Chondrocyte (in vitro differentiated cells): ENCODE data around the gene CATSPERD. TPM values are rescaled to one million over a fixed set of nuclear protein-coding genes. Genes with fewer than 3 reads are reported as not detected.

ENCODE experiments used
- DNase-seq: peaks from one replicate; pipeline ENCODE4 v3.0.0; 2021; ENCODE audit warnings: mixed read lengths, low spot score
- H3K27ac Mint-ChIP-seq: one replicate; pipeline ENCODE4 v1.8.0; 2021; ENCODE audit warnings: mild to moderate bottlenecking, moderate library complexity, mixed read lengths; ENCODE audit not compliant: unreplicated experiment
- H3K27me3 Mint-ChIP-seq: 2 replicates; pipeline ENCODE4 v1.8.0; 2021; ENCODE audit warnings: low read depth, mixed read lengths
- H3K36me3 Mint-ChIP-seq: 2 replicates; pipeline ENCODE4 v1.8.0; 2021; ENCODE audit warnings: low read depth, mixed read lengths
- H3K4me1 Mint-ChIP-seq: 2 replicates; pipeline ENCODE4 v1.8.0; 2021; ENCODE audit warnings: low read depth, mild to moderate bottlenecking, mixed read lengths
- H3K4me3 Mint-ChIP-seq: one replicate; pipeline ENCODE4 v1.8.0; 2021; ENCODE audit warnings: mild to moderate bottlenecking, moderate library complexity, mixed read lengths; ENCODE audit not compliant: unreplicated experiment
- H3K9me3 Mint-ChIP-seq: 2 replicates; pipeline ENCODE4 v1.8.0; 2021; ENCODE audit warnings: low read depth, mixed read lengths
- total RNA-seq: library from RNA; stranded (reverse); gene quantifications from 3 replicates; pipeline ENCODE4 v1.2.1, GENCODE V29; 2021
- TF ChIP-seq, protein P1 (sequence below): fragments of 200-600 bp; sonication (generic); IDR thresholded peaks from 2 replicates; pipeline ENCODE4 v1.5.0; 2021; ENCODE audit warnings: antibody characterized with exemption, mild to moderate bottlenecking, moderate library complexity

The CATSPERD gene
- total RNA-seq, 1 donor from 2014 or later = not detected

DNA sequence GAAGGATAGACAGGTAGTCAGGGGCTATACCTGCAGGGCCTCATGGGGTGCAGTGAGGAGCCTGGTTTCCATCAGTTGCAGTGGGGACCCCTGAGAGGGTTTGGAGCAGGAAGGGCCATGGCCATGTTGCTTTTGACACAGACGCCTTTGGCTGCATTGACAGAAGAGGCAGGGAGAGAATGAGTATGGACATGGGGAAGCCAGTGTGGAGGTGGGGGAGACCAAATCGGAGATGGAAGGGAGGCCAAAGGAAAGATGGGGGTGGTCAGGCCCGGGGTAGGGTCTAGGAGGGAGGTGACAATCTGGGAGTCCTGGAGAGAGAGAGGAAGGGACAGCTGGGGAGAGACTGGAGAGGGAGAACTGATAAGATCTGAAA is 38.3 kb upstream of the CATSPERD start:
- Mint-ChIP-seq H3K9me3 (no peaks in the 10 kb centered on the region), H3K4me1 (peaks cover 28% of the 10 kb centered on the region)

GRCh38 chr19:5683177-5683886 is 37.1 kb upstream of the CATSPERD start:
- H3K9me3 Mint-ChIP-seq = no peaks in the 10 kb centered on the region
- TF ChIP-seq, protein P1, sequence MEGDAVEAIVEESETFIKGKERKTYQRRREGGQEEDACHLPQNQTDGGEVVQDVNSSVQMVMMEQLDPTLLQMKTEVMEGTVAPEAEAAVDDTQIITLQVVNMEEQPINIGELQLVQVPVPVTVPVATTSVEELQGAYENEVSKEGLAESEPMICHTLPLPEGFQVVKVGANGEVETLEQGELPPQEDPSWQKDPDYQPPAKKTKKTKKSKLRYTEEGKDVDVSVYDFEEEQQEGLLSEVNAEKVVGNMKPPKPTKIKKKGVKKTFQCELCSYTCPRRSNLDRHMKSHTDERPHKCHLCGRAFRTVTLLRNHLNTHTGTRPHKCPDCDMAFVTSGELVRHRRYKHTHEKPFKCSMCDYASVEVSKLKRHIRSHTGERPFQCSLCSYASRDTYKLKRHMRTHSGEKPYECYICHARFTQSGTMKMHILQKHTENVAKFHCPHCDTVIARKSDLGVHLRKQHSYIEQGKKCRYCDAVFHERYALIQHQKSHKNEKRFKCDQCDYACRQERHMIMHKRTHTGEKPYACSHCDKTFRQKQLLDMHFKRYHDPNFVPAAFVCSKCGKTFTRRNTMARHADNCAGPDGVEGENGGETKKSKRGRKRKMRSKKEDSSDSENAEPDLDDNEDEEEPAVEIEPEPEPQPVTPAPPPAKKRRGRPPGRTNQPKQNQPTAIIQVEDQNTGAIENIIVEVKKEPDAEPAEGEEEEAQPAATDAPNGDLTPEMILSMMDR = no peak
- no peak overlapping the region for H3K4me3 Mint-ChIP-seq
- H3K27ac Mint-ChIP-seq = no peak overlapping the region
- DNase-seq = no peak
- no peaks in the 10 kb centered on the region for H3K27me3 Mint-ChIP-seq
- peaks cover 30% of the 10 kb centered on the region for H3K4me1 Mint-ChIP-seq
- no peaks in the 10 kb centered on the region for H3K36me3 Mint-ChIP-seq

More for the DNA sequence above, 38.3 kb upstream of the CATSPERD start:
- H3K4me3 Mint-ChIP-seq = peak overlapping the region; percentile 100
- TF ChIP-seq, protein P1 = no peak
- no peaks in the 10 kb centered on the region for H3K27me3 Mint-ChIP-seq
- peak overlapping the region; percentile 8 for H3K27ac Mint-ChIP-seq
- no peak for DNase-seq
- no peaks in the 10 kb centered on the region for H3K36me3 Mint-ChIP-seq

DNA sequence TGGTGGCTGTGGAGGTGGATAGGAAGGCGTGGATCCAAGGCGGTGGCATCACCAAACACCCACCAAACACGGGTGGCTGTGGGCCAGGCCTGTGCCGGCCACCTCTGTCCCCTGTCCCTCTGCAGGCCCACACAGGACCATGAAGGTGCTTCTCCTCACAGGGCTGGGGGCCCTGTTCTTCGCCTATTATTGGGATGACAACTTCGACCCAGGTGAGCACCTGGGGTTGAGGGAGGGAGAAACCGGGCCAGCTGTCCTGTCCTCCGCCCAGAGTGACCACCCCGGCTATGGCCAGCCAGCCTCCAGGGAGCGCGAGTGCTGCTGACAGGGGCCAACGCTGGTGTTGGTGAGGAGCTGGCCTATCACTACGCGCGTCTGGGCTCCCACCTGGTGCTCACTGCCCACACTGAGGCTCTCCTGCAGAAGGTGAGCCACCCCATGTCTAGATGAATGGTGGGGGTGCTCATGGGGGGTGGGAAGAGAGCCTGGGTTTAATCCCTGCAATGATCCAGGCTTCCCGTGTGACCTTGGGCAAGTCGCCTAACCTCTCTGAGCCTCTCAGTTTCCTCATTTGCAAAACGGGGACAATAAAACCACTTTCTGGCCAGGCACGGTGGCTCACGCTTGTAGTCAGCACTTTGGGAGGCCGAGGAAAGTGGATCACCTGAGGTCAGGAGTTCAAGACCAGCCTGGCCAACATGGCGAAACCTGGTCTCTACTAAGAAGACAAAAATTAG is 35.6 kb upstream of the CATSPERD start:
- Mint-ChIP-seq H3K36me3 (no peaks in the 10 kb centered on the region), H3K27me3 (no peaks in the 10 kb centered on the region), H3K27ac (no peak overlapping the region), H3K4me3 (no peak overlapping the region), H3K9me3 (no peaks in the 10 kb centered on the region), H3K4me1 (peaks cover 27% of the 10 kb centered on the region)
- DNase-seq = no peak
- TF ChIP-seq, protein P1 = no peak

GRCh38 chr19:5686326-5686646 is 34.2 kb upstream of the CATSPERD start:
- Mint-ChIP-seq H3K4me3 (peak overlapping the region; percentile 73), H3K9me3 (no peaks in the 10 kb centered on the region), H3K27me3 (no peaks in the 10 kb centered on the region), H3K4me1 (peaks cover 33% of the 10 kb centered on the region), H3K27ac (peak overlapping the region; percentile 85), H3K36me3 (peaks cover 5% of the 10 kb centered on the region)
- TF ChIP-seq, protein P1 = no peak
- no peak for DNase-seq

DNA sequence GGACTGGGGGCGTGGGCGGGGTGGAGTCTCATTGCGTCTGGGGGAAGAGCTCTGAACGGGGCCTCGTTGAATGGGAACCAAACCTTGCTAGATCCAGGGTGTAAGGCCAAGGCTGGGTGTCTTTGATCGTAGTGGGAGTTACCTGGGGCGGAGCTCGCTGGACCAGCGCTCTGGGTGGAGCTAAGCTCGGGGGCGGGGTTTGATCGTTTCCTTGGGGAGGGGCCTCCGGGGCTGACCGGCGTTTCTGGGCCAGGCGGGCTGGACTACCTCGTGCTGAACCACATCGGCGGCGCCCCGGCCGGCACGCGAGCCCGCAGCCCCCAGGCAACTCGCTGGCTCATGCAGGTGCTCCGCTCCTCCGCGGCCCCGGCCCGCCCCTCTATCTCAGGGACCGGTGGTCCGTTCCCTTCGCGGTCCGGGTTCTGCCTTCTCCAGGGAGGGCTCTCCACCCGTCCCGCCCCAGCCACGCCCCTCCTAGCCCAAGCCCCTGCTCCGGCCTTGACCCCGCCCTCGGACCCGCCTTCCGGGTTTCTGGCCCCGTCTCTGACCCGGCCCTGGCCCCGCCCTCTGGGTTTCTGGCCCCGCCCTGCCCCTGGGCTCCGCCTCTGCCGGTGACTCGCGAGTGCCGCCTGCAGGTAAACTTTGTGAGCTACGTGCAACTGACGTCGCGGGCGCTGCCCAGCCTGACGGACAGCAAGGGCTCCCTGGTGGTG is 33.6 kb upstream of the CATSPERD start:
- H3K4me3 Mint-ChIP-seq = peak overlapping the region; percentile 73
- H3K4me1 Mint-ChIP-seq = peaks cover 29% of the 10 kb centered on the region
- TF ChIP-seq, protein P1 = peak; percentile 89
- H3K27me3 Mint-ChIP-seq = no peaks in the 10 kb centered on the region
- peak; percentile 99 for DNase-seq
- peak overlapping the region; percentile 85 for H3K27ac Mint-ChIP-seq
- H3K9me3 Mint-ChIP-seq = no peaks in the 10 kb centered on the region
- peaks cover 5% of the 10 kb centered on the region for H3K36me3 Mint-ChIP-seq
